H9 (cell line): Measurements from ENCODE around the gene C19orf33. TPM values are rescaled to one million over a fixed set of nuclear protein-coding genes. Genes with fewer than 3 reads are reported as not detected.
A peak's percentile ranks its signal among the peaks of the same experiment; 100 is the strongest.

Experiments
- DNase-seq: peaks from one replicate; pipeline ENCODE4 v3.0.0-alpha.2; 2017
- H2AFZ ChIP-seq: one replicate; pipeline ENCODE4 v1.6.1; 2013; ENCODE audit warnings: mild to moderate bottlenecking, low read length, control low read depth, moderate library complexity
- H2AK5ac ChIP-seq: 2 replicates; pipeline ENCODE4 v1.6.1; 2013; ENCODE audit warnings: low read length, control low read depth, mixed read lengths; ENCODE audit not compliant: insufficient read length
- H2BK120ac ChIP-seq: one replicate; pipeline ENCODE4 v1.6.1; 2013; ENCODE audit warnings: low read depth, mild to moderate bottlenecking, low read length, control low read depth, inconsistent platforms; ENCODE audit not compliant: poor library complexity, severe bottlenecking
- H2BK12ac ChIP-seq: 2 replicates; pipeline ENCODE4 v1.6.1; 2013; ENCODE audit warnings: low read length, control low read depth, mixed read lengths, low read depth; ENCODE audit not compliant: insufficient read length
- H2BK15ac ChIP-seq: 2 replicates; pipeline ENCODE4 v1.6.1; 2013; ENCODE audit warnings: low read depth, low read length, control low read depth
- H2BK20ac ChIP-seq: one replicate; pipeline ENCODE4 v1.6.1; 2013; ENCODE audit warnings: low read depth, mild to moderate bottlenecking, low read length, control low read depth, inconsistent platforms; ENCODE audit not compliant: poor library complexity, severe bottlenecking
- H2BK5ac ChIP-seq: 2 replicates; pipeline ENCODE4 v1.6.1; 2013; ENCODE audit warnings: low read length, control low read depth, mixed read lengths; ENCODE audit not compliant: insufficient read length
- H3K14ac ChIP-seq: 2 replicates; pipeline ENCODE4 v1.6.1; 2013; ENCODE audit warnings: low read length, control low read depth; ENCODE audit not compliant: insufficient read depth
- H3K18ac ChIP-seq: 2 replicates; pipeline ENCODE4 v1.6.1; 2013; ENCODE audit warnings: low read depth, mild to moderate bottlenecking, mixed read lengths, low read length, control low read depth; ENCODE audit not compliant: insufficient read length
- H3K23ac ChIP-seq: 2 replicates; pipeline ENCODE4 v1.6.1; 2013; ENCODE audit warnings: low read length, control low read depth, mixed read lengths, low read depth; ENCODE audit not compliant: insufficient read length
- H3K23me2 ChIP-seq: 2 replicates; pipeline ENCODE4 v1.6.1; 2013; ENCODE audit warnings: low read depth, mild to moderate bottlenecking, mixed read lengths, low read length, control low read depth; ENCODE audit not compliant: insufficient read length, poor library complexity, severe bottlenecking
- H3K27ac ChIP-seq: 2 replicates; pipeline ENCODE4 v1.5.1; 2013; ENCODE audit warnings: low read length, control low read depth, mixed read lengths, low read depth; ENCODE audit not compliant: insufficient read length
- H3K27me3 ChIP-seq: 2 replicates; pipeline ENCODE4 v1.6.1; 2013; ENCODE audit warnings: low read length, control low read depth, inconsistent platforms; ENCODE audit not compliant: insufficient read depth
- H3K4ac ChIP-seq: 2 replicates; pipeline ENCODE4 v1.6.1; 2013; ENCODE audit warnings: low read depth, mild to moderate bottlenecking, control low read depth, inconsistent platforms, low read length, moderate library complexity
- H3K4me1 ChIP-seq: 2 replicates; pipeline ENCODE4 v1.6.1; 2013; ENCODE audit warnings: low read length, control low read depth, inconsistent platforms; ENCODE audit not compliant: insufficient read depth
- H3K4me2 ChIP-seq: 2 replicates; pipeline ENCODE4 v1.6.1; 2013; ENCODE audit warnings: low read length, control low read depth, mixed read lengths; ENCODE audit not compliant: insufficient read length, insufficient read depth
- H3K56ac ChIP-seq: 2 replicates; pipeline ENCODE4 v1.6.1; 2013; ENCODE audit warnings: low read depth, mild to moderate bottlenecking, mixed read lengths, low read length, control low read depth; ENCODE audit not compliant: insufficient read length
- H3K79me1 ChIP-seq: 2 replicates; pipeline ENCODE4 v1.6.1; 2013; ENCODE audit warnings: low read depth, mild to moderate bottlenecking, moderate library complexity, low read length, control low read depth, inconsistent platforms; ENCODE audit not compliant: insufficient read depth, poor library complexity, severe bottlenecking
- H3K79me2 ChIP-seq: 2 replicates; pipeline ENCODE4 v1.6.1; 2013; ENCODE audit warnings: low read length, control low read depth, inconsistent platforms; ENCODE audit not compliant: insufficient read depth
- H3K9ac ChIP-seq: 2 replicates; pipeline ENCODE4 v1.6.1; 2013; ENCODE audit warnings: low read length, control low read depth, mixed read lengths; ENCODE audit not compliant: insufficient read length; ENCODE audit errors: extremely low read depth
- H3K9me3 ChIP-seq: one replicate; pipeline ENCODE4 v1.6.1; 2013; ENCODE audit warnings: low read depth, low read length, inconsistent platforms; ENCODE audit not compliant: control insufficient read depth
- H3T11ph ChIP-seq: one replicate; pipeline ENCODE4 v1.6.1; 2013; ENCODE audit warnings: mild to moderate bottlenecking, low read length, control low read depth, inconsistent platforms
- H4K20me1 ChIP-seq: one replicate; pipeline ENCODE4 v1.6.1; 2013; ENCODE audit not compliant: control insufficient read depth, insufficient read length, insufficient read depth
- H4K5ac ChIP-seq: 2 replicates; pipeline ENCODE4 v1.6.1; 2013; ENCODE audit warnings: low read depth, mild to moderate bottlenecking, mixed read lengths, low read length, control low read depth; ENCODE audit not compliant: insufficient read length
- H4K8ac ChIP-seq: replicated peaks from 2 replicates; pipeline ENCODE4 v1.6.1; 2013; ENCODE audit warnings: low read length, control low read depth, mixed read lengths, low read depth; ENCODE audit not compliant: insufficient read length
- H4K91ac ChIP-seq: 2 replicates; pipeline ENCODE4 v1.6.1; 2013; ENCODE audit warnings: low read depth, mild to moderate bottlenecking, moderate library complexity, mixed read lengths, low read length, control low read depth; ENCODE audit not compliant: insufficient read length
- H3K27ac Mint-ChIP-seq, 3 experiments: 2 replicates in 2 of 3; 3 replicates in 1 of 3; pipeline ENCODE4 v1.8.0; 2020 to 2021; ENCODE audit warnings: mixed read lengths in 3 of 3, mild to moderate bottlenecking in 1 of 3, moderate library complexity in 1 of 3
- H3K27me3 Mint-ChIP-seq: 2 replicates; pipeline ENCODE4 v1.8.0; 2021; ENCODE audit warnings: low read depth, mild to moderate bottlenecking, moderate library complexity, mixed read lengths
- H3K36me3 Mint-ChIP-seq, 3 experiments: 2 replicates in 2 of 3; 3 replicates in 1 of 3; pipeline ENCODE4 v1.8.0; 2020 to 2021; ENCODE audit warnings: low read depth in 3 of 3, mixed read lengths in 3 of 3; ENCODE audit not compliant: insufficient read depth in 1 of 3
- H3K4me1 Mint-ChIP-seq, 2 experiments: 2 replicates each; pipeline ENCODE4 v1.8.0; 2020; ENCODE audit warnings: mixed read lengths in 2 of 2
- H3K4me3 Mint-ChIP-seq, 2 experiments: 2 replicates in 1 of 2; 3 replicates in 1 of 2; pipeline ENCODE4 v1.8.0; 2020 to 2021; ENCODE audit warnings: mild to moderate bottlenecking in 2 of 2, mixed read lengths in 2 of 2, moderate library complexity in 1 of 2
- H3K9me3 Mint-ChIP-seq, 2 experiments: 2 replicates in 1 of 2; 3 replicates in 1 of 2; pipeline ENCODE4 v1.8.0; 2020; ENCODE audit warnings: mild to moderate bottlenecking in 2 of 2, mixed read lengths in 2 of 2, moderate library complexity in 1 of 2
- WGBS: extraction: QIAGEN DNeasy Blood & Tissue Kit; methylation state at CpG from one replicate; pipeline ENCODE4 v1.1.7; 2013; ENCODE audit warnings: missing lambda C conversion rate, low lambda C conversion rate, mixed read lengths; ENCODE audit not compliant: insufficient read length; ENCODE audit errors: extremely low coverage; 5-methylcytosine and 5-hydroxymethylcytosine counted together
- total RNA-seq: library from RNA; stranded (reverse); gene quantifications from 2 replicates; pipeline ENCODE4 v1.2.1, GENCODE V29; 2021
- TF ChIP-seq, protein P1 (sequence below): fragments of 200-600 bp; sonication (generic); conservative IDR thresholded peaks from 3 replicates; pipeline ENCODE4 v1.8.0; 2021; ENCODE audit warnings: antibody characterized with exemption, mild to moderate bottlenecking

Gene C19orf33
- total RNA-seq, 1 experiment from 2014 or later, result not detected

- Histone ChIP-seq H2AFZ (no peak overlapping the region), H3K4me1 (peaks cover 12% of the 10 kb centered on the region; the same call in 1 of the 2 replicates), H3K4me2 (peak overlapping the region; percentile 95), H3K18ac (no peak overlapping the region), H3K23me2 (peaks cover 11% of the 10 kb centered on the region), H3K9ac (peak overlapping the region; percentile 91), H2BK5ac (no peak overlapping the region), H3K14ac (no peak overlapping the region; the same call in 1 of the 2 replicates), H2BK12ac (no peak overlapping the region), H3K56ac (no peak overlapping the region), H3K23ac (no peak overlapping the region), H3K27ac (no peak overlapping the region), H2AK5ac (no peak overlapping the region), H2BK20ac (no peak overlapping the region), H4K91ac (no peak overlapping the region), H3K79me2 (peaks cover 39% of the 10 kb centered on the region; the same call in 1 of the 2 replicates), H4K8ac (no peak overlapping the region), H3T11ph (no peak overlapping the region), H4K5ac (no peak overlapping the region), H2BK15ac (no peak overlapping the region), H3K79me1 (peaks cover 13% of the 10 kb centered on the region), H2BK120ac (no peak overlapping the region), H3K9me3 (no peaks in the 10 kb centered on the region), H4K20me1 (no peaks in the 10 kb centered on the region), H3K27me3 (no peaks in the 10 kb centered on the region), H3K4ac (no peak overlapping the region)
- DNase-seq, result no peak
- H3K4me3 Mint-ChIP-seq, result peak overlapping the region; percentile 96 to 100
- peak overlapping the region; percentile 42 to 96 (median 85); a peak in 5 of 7 replicates for H3K27ac Mint-ChIP-seq
- TF ChIP-seq, protein P1, sequence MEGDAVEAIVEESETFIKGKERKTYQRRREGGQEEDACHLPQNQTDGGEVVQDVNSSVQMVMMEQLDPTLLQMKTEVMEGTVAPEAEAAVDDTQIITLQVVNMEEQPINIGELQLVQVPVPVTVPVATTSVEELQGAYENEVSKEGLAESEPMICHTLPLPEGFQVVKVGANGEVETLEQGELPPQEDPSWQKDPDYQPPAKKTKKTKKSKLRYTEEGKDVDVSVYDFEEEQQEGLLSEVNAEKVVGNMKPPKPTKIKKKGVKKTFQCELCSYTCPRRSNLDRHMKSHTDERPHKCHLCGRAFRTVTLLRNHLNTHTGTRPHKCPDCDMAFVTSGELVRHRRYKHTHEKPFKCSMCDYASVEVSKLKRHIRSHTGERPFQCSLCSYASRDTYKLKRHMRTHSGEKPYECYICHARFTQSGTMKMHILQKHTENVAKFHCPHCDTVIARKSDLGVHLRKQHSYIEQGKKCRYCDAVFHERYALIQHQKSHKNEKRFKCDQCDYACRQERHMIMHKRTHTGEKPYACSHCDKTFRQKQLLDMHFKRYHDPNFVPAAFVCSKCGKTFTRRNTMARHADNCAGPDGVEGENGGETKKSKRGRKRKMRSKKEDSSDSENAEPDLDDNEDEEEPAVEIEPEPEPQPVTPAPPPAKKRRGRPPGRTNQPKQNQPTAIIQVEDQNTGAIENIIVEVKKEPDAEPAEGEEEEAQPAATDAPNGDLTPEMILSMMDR, result no peak
- peaks cover 59 to 65% of the 10 kb centered on the region in 2 experiments for H3K4me1 Mint-ChIP-seq
- H3K36me3 Mint-ChIP-seq, result peaks cover 2 to 20% (median 15%) of the 10 kb centered on the region in 3 experiments; a peak in 4 of 7 replicates
- no CpG with 5 or more reads among the region's 12 CpGs for WGBS
- H3K9me3 Mint-ChIP-seq, result no peaks in the 10 kb centered on the region; a peak in 2 of 5 replicates
- no peaks in the 10 kb centered on the region for H3K27me3 Mint-ChIP-seq
Observed at GRCh38 chr19:38265921-38266429, 38.1 kb upstream of the C19orf33 start.
